Left lung (tissue), 10 donors: ENCODE results near the gene HECTD2. TPM values are rescaled to one million over a fixed set of nuclear protein-coding genes. Genes with fewer than 3 reads are reported as not detected.
"Not testable (repeated sequence)": the region's sequence is repeated elsewhere in the genome, so short reads cannot be mapped to it uniquely, and the experiment has no call there.

ENCODE experiments used
- ATAC-seq: fragments of 200-7000 bp; cut with Tn5 transposase; one replicate; pipeline ENCODE4 v1.9.1; 2020; ENCODE audit warnings: moderate library complexity
- DNase-seq, 4 donors: peaks; one replicate each; pipeline ENCODE4 v3.0.0-alpha.2; 2013 to 2020
- H3K27ac ChIP-seq, 2 donors: fragments of 200-600 bp; sonication (generic) in 1 of 2; one replicate each; pipeline versions ENCODE4 v1.5.0 to v1.8.0; 2020 to 2021
- H3K27me3 ChIP-seq, 2 donors: fragments of 200-600 bp; sonication (generic) in 1 of 2; one replicate each; pipeline versions ENCODE4 v1.5.0 to v1.8.0; 2020 to 2021
- H3K36me3 ChIP-seq, 2 donors: fragments of 200-600 bp; sonication (generic) in 1 of 2; one replicate each; pipeline versions ENCODE4 v1.5.0 to v1.8.0; 2020 to 2021
- H3K4me1 ChIP-seq, 2 donors: fragments of 200-600 bp; one replicate each; pipeline ENCODE4 v1.8.0; 2021
- H3K4me3 ChIP-seq, 2 donors: fragments of 200-600 bp; sonication (generic) in 1 of 2; one replicate each; pipeline versions ENCODE4 v1.5.0 to v1.8.0; 2020 to 2021; ENCODE audit warnings: mild to moderate bottlenecking in 1 of 2
- H3K9me3 ChIP-seq, 2 donors: fragments of 200-600 bp; sonication (generic) in 1 of 2; one replicate each; pipeline versions ENCODE4 v1.5.0 to v1.8.0; 2020 to 2021
- CTCF ChIP-seq, 2 donors: fragments of 200-600 bp; sonication (generic) in 1 of 2; IDR thresholded peaks; one replicate each; pipeline versions ENCODE4 v1.5.0 to v1.8.0; 2021; ENCODE audit warnings: antibody characterized with exemption in 2 of 2
- intact Hi-C, 2 donors: fragments of 100-400 bp; cut with DNase I; formaldehyde crosslinking; loops; one replicate each; pipeline versions ENCODE4 v1.11.2 to v1.14.2; 2022
- polyA plus RNA-seq, 6 donors: library from polyadenylated mRNA; unstranded; fragments of 120-200 nt; gene quantifications; one replicate each; pipeline ENCODE4 v1.2.1, GENCODE V29; 2013; ENCODE audit not compliant: insufficient read length in 6 of 6
- total RNA-seq, 2 donors: library from RNA; stranded (reverse); fragmentation: NEBNext Ultra II Directional; extraction: Animal tissue kit (Norgen Biotek cat#: 25700); gene quantifications; one replicate each; pipeline ENCODE4 v1.2.1, GENCODE V29; 2021
- donor health status: DM: no; HTN: yes; CAD: no.
- donor health status: DM: no; HTN: no; CAD: no.

HECTD2 gene
- total and polyA plus RNA-seq, 8 donors: 9.9 to 89.1 (median 74.7) TPM

DNA sequence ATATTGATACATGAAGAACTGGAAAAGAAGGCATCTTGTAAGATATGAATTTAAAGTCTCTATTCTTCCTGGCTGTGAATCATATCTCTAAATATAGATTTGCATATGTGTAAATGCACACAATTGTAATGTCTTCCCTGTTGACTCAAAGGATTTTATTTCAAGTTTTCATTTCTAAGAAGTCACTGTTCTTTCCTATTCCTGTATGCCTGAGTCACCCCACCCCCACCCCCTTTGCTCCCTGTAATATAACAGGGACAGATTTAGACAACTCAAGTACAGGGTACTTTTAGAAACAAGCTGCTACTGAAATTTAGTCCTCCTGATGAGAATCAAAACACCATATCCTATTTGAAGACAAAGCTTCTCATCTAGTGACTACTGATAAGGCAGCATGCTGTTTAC is 43.0 kb upstream of the HECTD2 start:
- no peak overlapping the region for H3K4me3 ChIP-seq
- H3K9me3 ChIP-seq: peaks cover 0 to 2% of the 10 kb centered on the region in 2 donors
- TF ChIP-seq CTCF (IDR thresholded peaks at IDR 0.05): no peak
- DNase-seq (no peak), ATAC-seq (no peak)
- no peaks in the 10 kb centered on the region for H3K36me3 ChIP-seq
- intact Hi-C loops: no loop called here
- no peaks in the 10 kb centered on the region for H3K27me3 ChIP-seq
- no peaks in the 10 kb centered on the region for H3K4me1 ChIP-seq
- no peak overlapping the region for H3K27ac ChIP-seq

- Histone ChIP-seq H3K9me3 (peaks cover 0 to 2% of the 10 kb centered on the region in 2 donors), H3K27ac (no peak overlapping the region), H3K4me3 (no peak overlapping the region), H3K27me3 (no peaks in the 10 kb centered on the region), H3K36me3 (no peaks in the 10 kb centered on the region), H3K4me1 (no peaks in the 10 kb centered on the region)
- ATAC-seq: no peak
- TF ChIP-seq CTCF (IDR thresholded peaks at IDR 0.05): no peak
- intact Hi-C loops: no loop called here
- no peak for DNase-seq
Measured at GRCh38 chr10:91367558-91367957, 42.6 kb upstream of the HECTD2 start.

DNA sequence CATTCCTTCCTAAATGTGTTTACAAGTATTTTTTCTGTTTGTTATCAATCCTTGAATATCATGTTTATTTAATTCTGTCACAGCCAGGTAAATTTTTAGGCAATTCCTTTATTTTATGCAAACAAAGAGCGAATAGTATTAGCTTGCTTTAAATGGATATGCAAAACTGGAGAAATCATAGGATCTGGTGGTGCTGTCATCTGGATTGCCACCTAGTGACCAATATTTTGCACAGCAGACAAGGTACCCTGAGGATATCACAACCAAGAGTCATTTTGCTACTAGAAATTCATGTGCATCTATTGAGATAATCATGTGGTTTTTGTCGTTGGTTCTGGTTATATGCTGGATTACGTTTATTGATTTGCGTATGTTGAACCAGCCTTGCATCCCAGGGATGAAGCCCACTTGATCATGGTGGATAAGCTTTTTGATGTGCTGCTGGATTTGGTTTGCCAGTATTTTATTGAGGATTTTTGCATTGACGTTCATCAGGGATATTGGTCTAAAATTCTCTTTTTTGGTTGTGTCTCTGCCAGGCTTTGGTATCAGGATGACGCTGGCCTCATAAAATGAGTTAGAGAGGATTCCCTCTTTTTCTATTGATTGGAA is 40.1 kb upstream of the HECTD2 start:
- ATAC-seq: peak; percentile 69
- intact Hi-C loops, DNase-seq: not testable (repeated sequence)

GRCh38 chr10:91374052-91374451 is 36.1 kb upstream of the HECTD2 start:
- Histone ChIP-seq H3K36me3 (no peaks in the 10 kb centered on the region), H3K27ac (no peak overlapping the region), H3K9me3 (peaks cover 0 to 39% of the 10 kb centered on the region in 2 donors), H3K4me3 (no peak overlapping the region), H3K27me3 (no peaks in the 10 kb centered on the region), H3K4me1 (no peaks in the 10 kb centered on the region)
- TF ChIP-seq CTCF (IDR thresholded peaks at IDR 0.05): no peak
- intact Hi-C loops: no loop called here
- ATAC-seq (no peak), DNase-seq (no peak)

More for the DNA sequence above, 40.1 kb upstream of the HECTD2 start:
- H3K4me1 ChIP-seq, H3K4me3 ChIP-seq, H3K36me3 ChIP-seq, H3K27me3 ChIP-seq, H3K27ac ChIP-seq: not testable (repeated sequence)
- H3K9me3 ChIP-seq: peaks cover 0 to 23% of the 10 kb centered on the region in 2 donors
- TF ChIP-seq CTCF (IDR thresholded peaks at IDR 0.05): peak in 1 of 2 donors; percentile 26

GRCh38 chr10:91378061-91378460 is 32.1 kb upstream of the HECTD2 start:
- Histone ChIP-seq H3K27ac (no peak overlapping the region), H3K4me3 (no peak overlapping the region), H3K4me1 (no peaks in the 10 kb centered on the region), H3K9me3 (peaks cover 0 to 36% of the 10 kb centered on the region in 2 donors), H3K36me3 (no peaks in the 10 kb centered on the region), H3K27me3 (no peaks in the 10 kb centered on the region)
- intact Hi-C loops: no loop called here
- TF ChIP-seq CTCF (IDR thresholded peaks at IDR 0.05): no peak
- DNase-seq: no peak
- ATAC-seq: no peak
